WTC11 (cell line): ENCODE results near the gene KLRF1. TPM values are rescaled to one million over a fixed set of nuclear protein-coding genes. Genes with fewer than 3 reads are reported as not detected.
A peak's percentile ranks its signal among the peaks of the same experiment; 100 is the strongest.
"Not testable (repeated sequence)": the region's sequence is repeated elsewhere in the genome, so short reads cannot be mapped to it uniquely, and the experiment has no call there.

ENCODE experiments used
- ATAC-seq: fragments of 200-7000 bp; cut with Tn5 transposase; 2 replicates; pipeline ENCODE4 v1.10.0; 2021; ENCODE audit warnings: mild to moderate bottlenecking, moderate library complexity
- CTCF ChIA-PET: fragments of 300-600 bp; sonication (Branson Sonifier 250); formaldehyde crosslinking; loops from one replicate; lab custom pipeline; 2021; ENCODE audit warnings: antibody characterized with exemption; lab: Charles Lee
- POLR2A ChIA-PET: fragments of 350-600 bp; sonication (Branson Sonifier 250); formaldehyde crosslinking; loops from one replicate; lab custom pipeline; 2021; ENCODE audit warnings: antibody characterized with exemption; lab: Charles Lee
- DNase-seq: peaks from one replicate; pipeline ENCODE4 v3.0.0; 2021; ENCODE audit warnings: low spot score
- H3K27ac Mint-ChIP-seq: 2 replicates; pipeline ENCODE4 v1.8.0; 2021; ENCODE audit warnings: mixed read lengths
- H3K27me3 Mint-ChIP-seq: 2 replicates; pipeline ENCODE4 v1.8.0; 2021; ENCODE audit warnings: low read depth, mild to moderate bottlenecking, moderate library complexity, mixed read lengths
- H3K36me3 Mint-ChIP-seq: 2 replicates; pipeline ENCODE4 v1.8.0; 2021; ENCODE audit warnings: mixed read lengths
- H3K4me1 Mint-ChIP-seq: 2 replicates; pipeline ENCODE4 v1.8.0; 2022; ENCODE audit warnings: mixed read lengths
- H3K4me3 Mint-ChIP-seq: 2 replicates; pipeline ENCODE4 v1.8.0; 2021; ENCODE audit warnings: mild to moderate bottlenecking, moderate library complexity, mixed read lengths
- H3K9me3 Mint-ChIP-seq: 2 replicates; pipeline ENCODE4 v1.8.0; 2021; ENCODE audit warnings: mixed read lengths
- ATF3 ChIP-seq: sonication (generic); formaldehyde crosslinking; conservative IDR thresholded peaks from 2 replicates; pipeline ENCODE4 v1.8.1; 2022; ENCODE audit warnings: mild to moderate bottlenecking, missing genetic modification reagents
- CDX4 ChIP-seq: fragments of 250-450 bp; sonication (Bioruptor Pico); IDR thresholded peaks from 2 replicates; pipeline ENCODE4 v1.9.0; 2021; ENCODE audit warnings: moderate library complexity, mild to moderate bottlenecking, inconsistent platforms, borderline replicate concordance
- HMGA2 ChIP-seq: fragments of 250-450 bp; sonication (Bioruptor Pico); IDR thresholded peaks from 2 replicates; pipeline ENCODE4 v1.4.0; 2021; ENCODE audit warnings: mild to moderate bottlenecking, moderate library complexity
- JUN ChIP-seq: sonication (generic); formaldehyde crosslinking; IDR thresholded peaks from 2 replicates; pipeline ENCODE4 v1.8.0; 2023; ENCODE audit warnings: mild to moderate bottlenecking, missing genetic modification reagents
- NR2C2 ChIP-seq: sonication (generic); formaldehyde crosslinking; IDR thresholded peaks from 2 replicates; pipeline ENCODE4 v1.8.0; 2022; ENCODE audit warnings: mild to moderate bottlenecking, missing genetic modification reagents
- NR3C1 ChIP-seq: sonication (generic); formaldehyde crosslinking; conservative IDR thresholded peaks from 2 replicates; pipeline ENCODE4 v1.8.1; 2023; ENCODE audit warnings: low read depth, mild to moderate bottlenecking, missing genetic modification reagents
- PRDM15 ChIP-seq: sonication (generic); formaldehyde crosslinking; IDR thresholded peaks from 2 replicates; pipeline ENCODE4 v1.8.0; 2022; ENCODE audit warnings: missing genetic modification reagents
- PREB ChIP-seq: sonication (generic); formaldehyde crosslinking; IDR thresholded peaks from 2 replicates; pipeline ENCODE4 v1.8.1; 2022; ENCODE audit warnings: mild to moderate bottlenecking, missing genetic modification reagents, moderate library complexity, borderline replicate concordance
- SMAD3 ChIP-seq: sonication (generic); formaldehyde crosslinking; IDR thresholded peaks from 2 replicates; pipeline ENCODE4 v1.8.0; 2022; ENCODE audit warnings: missing genetic modification reagents, mild to moderate bottlenecking, borderline replicate concordance
- TCF7 ChIP-seq: sonication (generic); formaldehyde crosslinking; IDR thresholded peaks from 2 replicates; pipeline ENCODE4 v1.8.0; 2022; ENCODE audit warnings: mild to moderate bottlenecking, low read depth, missing genetic modification reagents, moderate library complexity
- TP53 ChIP-seq: sonication (generic); formaldehyde crosslinking; IDR thresholded peaks from 2 replicates; pipeline ENCODE4 v1.8.1; 2023; ENCODE audit warnings: mild to moderate bottlenecking, missing genetic modification reagents
- ZBTB21 ChIP-seq: sonication (generic); formaldehyde crosslinking; IDR thresholded peaks from 2 replicates; pipeline ENCODE4 v1.8.1; 2023; ENCODE audit warnings: mild to moderate bottlenecking, missing genetic modification reagents, borderline replicate concordance
- ZNF138 ChIP-seq: sonication (generic); formaldehyde crosslinking; conservative IDR thresholded peaks from 2 replicates; pipeline ENCODE4 v1.8.1; 2022; ENCODE audit warnings: mild to moderate bottlenecking, moderate library complexity, missing genetic modification reagents
- ZNF416 ChIP-seq: fragments of 250-450 bp; sonication (Bioruptor Pico); IDR thresholded peaks from 2 replicates; pipeline ENCODE4 v1.9.0; 2021; ENCODE audit warnings: mild to moderate bottlenecking, inconsistent platforms
- total RNA-seq: library from RNA; stranded (reverse); gene quantifications from 3 replicates; pipeline ENCODE4 v1.2.3, GENCODE V29; 2021

Gene KLRF1
- total RNA-seq, 1 experiment from 2014 or later = not detected

GRCh38 chr12:9872742-9873141 is 45.5 kb downstream of the KLRF1 start (continued):
- TF ChIP-seq PRDM15 (CRISPR knock-in tag) (no peak), PREB (no peak), TCF7 (no peak), SMAD3 (CRISPR knock-in tag) (no peak), CDX4 (no peak), ZNF138 (no peak), ATF3 (no peak), ZBTB21 (CRISPR knock-in tag) (no peak), HMGA2 (CRISPR knock-in tag) (no peak)
- TF ChIP-seq, all 79 proteins: peak for 0

- CTCF ChIA-PET, H3K36me3 Mint-ChIP-seq, POLR2A ChIA-PET, H3K27ac Mint-ChIP-seq, H3K27me3 Mint-ChIP-seq, ATAC-seq, DNase-seq, H3K9me3 Mint-ChIP-seq, H3K4me3 Mint-ChIP-seq: not testable (repeated sequence)
- peaks cover 11% of the 10 kb centered on the region for H3K4me1 Mint-ChIP-seq
These were observed 48.8 kb downstream of the KLRF1 start for GRCh38 chr12:9876120-9876519.

GRCh38 chr12:9880532-9881078 is 53.3 kb downstream of the KLRF1 start:
- Mint-ChIP-seq H3K36me3 (no peaks in the 10 kb centered on the region), H3K9me3 (peaks cover under 1% of the 10 kb centered on the region; the same call in 1 of the 2 replicates), H3K27me3 (no peaks in the 10 kb centered on the region; the same call in 1 of the 2 replicates), H3K27ac (peak overlapping the region; percentile 46; the same call in 1 of the 2 replicates), H3K4me1 (peaks cover 15% of the 10 kb centered on the region), H3K4me3 (no peak overlapping the region)
- peak; percentile 46 for ATAC-seq
- POLR2A ChIA-PET = no interaction called here
- CTCF ChIA-PET = interaction anchor here (0.7 to 1.0 kb wide), 2 partner anchors 130 to 289 kb away, joined by 3 to 4 read pairs; no protein-coding TSS in a partner anchor
- TF ChIP-seq ZNF416 (CRISPR knock-in tag) = no peak
- no peak for DNase-seq

GRCh38 chr12:9881246-9881645 is 54.0 kb downstream of the KLRF1 start, which contains the start of gene KLRF2:
TSS of gene KLRF2 (plus strand) at chr12:9881489. CDS start at chr12:9881596, 107 bp downstream.
- TF ChIP-seq NR3C1 (CRISPR knock-in tag) = no peak
- Mint-ChIP-seq H3K4me1 (peaks cover 15% of the 10 kb centered on the region), H3K4me3 (no peak within 1 kb of the TSS), H3K27me3 (no peaks in the 10 kb centered on the region; the same call in 1 of the 2 replicates), H3K27ac (peak within 1 kb of the TSS; percentile 46; the same call in 1 of the 2 replicates), H3K36me3 (no peaks in the 10 kb centered on the region), H3K9me3 (no peaks in the 10 kb centered on the region)
- ChIA-PET CTCF (no interaction called here), POLR2A (no interaction called here)
- no peak for DNase-seq
- ATAC-seq = no peak

- H3K27me3 Mint-ChIP-seq = no peaks in the 10 kb centered on the region; the same call in 1 of the 2 replicates
- ATAC-seq = no peak
These were observed 54.7 kb downstream of the KLRF1 start for GRCh38 chr12:9881988-9882387.

More at GRCh38 chr12:9881988-9882387, 54.7 kb downstream of the KLRF1 start:
- Mint-ChIP-seq H3K36me3 (no peaks in the 10 kb centered on the region), H3K4me1 (peaks cover 15% of the 10 kb centered on the region), H3K27ac (no peak overlapping the region), H3K9me3 (no peaks in the 10 kb centered on the region), H3K4me3 (no peak overlapping the region)
- POLR2A ChIA-PET = no interaction called here
- TF ChIP-seq SMAD3 (CRISPR knock-in tag) (no peak), TCF7 (no peak), NR2C2 (CRISPR knock-in tag) (no peak), JUN (CRISPR knock-in tag) (no peak), TP53 (CRISPR knock-in tag) (no peak)
- CTCF ChIA-PET = no interaction called here
- DNase-seq = no peak
